Endothelial cell of umbilical vein (primary cell): ENCODE results near the gene CDKN1C. TPM values are rescaled to one million over a fixed set of nuclear protein-coding genes. Genes with fewer than 3 reads are reported as not detected.

Source experiments
- BruUV-seq: library from RNA; stranded (reverse); fragments of 400-500 nt; replicated peaks from 2 replicates; lab custom pipeline; 2021; lab: Mats Ljungman, UMichigan
- CTCF ChIA-PET: fragments of 300-600, 350-600 bp; sonication (Branson Sonifier 250); formaldehyde crosslinking; loops from one replicate; lab custom pipeline; 2021; ENCODE audit warnings: antibody characterized with exemption, inconsistent platforms; lab: Charles Lee
- POLR2A ChIA-PET: fragments of 300-600, 350-600 bp; sonication (Branson Sonifier 250); formaldehyde crosslinking; loops from one replicate; lab custom pipeline; 2021; ENCODE audit warnings: antibody characterized with exemption, inconsistent platforms; lab: Charles Lee
- DNase-seq: peaks from one replicate; pipeline ENCODE4 v3.0.0-alpha.2; 2011; ENCODE audit warnings: low read depth, low spot score
- FAIRE-seq: peaks from 2 replicates; lab custom pipeline; 2011; peaks lifted over from hg19 to GRCh38; lab: Jason Lieb, UNC
- H2AFZ ChIP-seq: 2 replicates; pipeline ENCODE4 v1.6.0; 2012; ENCODE audit warnings: low read depth, low read length, control low read depth, inconsistent platforms
- H3K27ac ChIP-seq: 2 replicates; pipeline ENCODE4 v1.5.1; 2011; ENCODE audit warnings: low read depth, mild to moderate bottlenecking, control low read depth, low read length, moderate library complexity; ENCODE audit not compliant: insufficient read depth
- H3K27me3 ChIP-seq, 2 experiments: 2 replicates each; pipeline versions ENCODE4 v1.6.0 to v1.6.1; 2011; ENCODE audit warnings: low read length in 2 of 2, mixed read lengths in 1 of 2; ENCODE audit not compliant: control insufficient read depth in 2 of 2, insufficient read depth in 2 of 2
- H3K36me3 ChIP-seq, 2 experiments: 2 replicates in 1 of 2; 3 replicates in 1 of 2; pipeline ENCODE4 v1.5.1; 2011; ENCODE audit warnings: low read length in 2 of 2, mild to moderate bottlenecking in 1 of 2, moderate library complexity in 1 of 2; ENCODE audit not compliant: control insufficient read depth in 2 of 2, insufficient read depth in 2 of 2; ENCODE audit errors: extremely low read depth in 1 of 2
- H3K4me1 ChIP-seq: 3 replicates; pipeline ENCODE4 v1.5.1; 2011; ENCODE audit warnings: mild to moderate bottlenecking, low read length; ENCODE audit not compliant: control insufficient read depth, insufficient read depth; ENCODE audit errors: extremely low read depth
- H3K4me2 ChIP-seq: 2 replicates; pipeline ENCODE4 v1.6.1; 2011; ENCODE audit warnings: low read length, control low read depth, mixed read lengths; ENCODE audit not compliant: insufficient read depth
- H3K4me3 ChIP-seq, 3 experiments: fragments of 200-600 bp in 1 of 3; sonication (generic), shearing (Covaris generic) in 1 of 3; replicated peaks in 1 of 3; 2 replicates each; pipeline ENCODE4 v1.5.1; 2011 to 2016; ENCODE audit warnings: control low read depth in 3 of 3, low read length in 3 of 3, mild to moderate bottlenecking in 2 of 3, inconsistent platforms in 1 of 3, low read depth in 1 of 3, moderate library complexity in 1 of 3; ENCODE audit not compliant: insufficient read depth in 1 of 3
- H3K79me2 ChIP-seq: 2 replicates; pipeline ENCODE4 v1.6.0; 2012; ENCODE audit warnings: low read length, inconsistent platforms; ENCODE audit not compliant: control insufficient read depth, insufficient read depth
- H3K9ac ChIP-seq: replicated peaks from 2 replicates; pipeline ENCODE3; 2011; ENCODE audit warnings: low read length, control low read depth; ENCODE audit not compliant: insufficient read depth; ENCODE audit errors: extremely low read depth
- H3K9me1 ChIP-seq: replicated peaks from 3 replicates; pipeline ENCODE4 v1.6.0; 2011; ENCODE audit warnings: mild to moderate bottlenecking, low read length; ENCODE audit not compliant: control insufficient read depth, insufficient read depth; ENCODE audit errors: extremely low read depth
- H3K9me3 ChIP-seq: replicated peaks from 2 replicates; pipeline ENCODE4 v1.5.1; 2012; ENCODE audit warnings: low read length, inconsistent platforms; ENCODE audit not compliant: control insufficient read depth, insufficient read depth
- H4K20me1 ChIP-seq: replicated peaks from 2 replicates; pipeline ENCODE3; 2011; ENCODE audit warnings: mild to moderate bottlenecking, low read length; ENCODE audit not compliant: control insufficient read depth, insufficient read depth; ENCODE audit errors: extremely low read depth
- EZH2 ChIP-seq: IDR thresholded peaks from 2 replicates; pipeline ENCODE4 v1.6.1; 2012; ENCODE audit warnings: borderline replicate concordance, low read depth, mild to moderate bottlenecking, moderate library complexity, low read length, inconsistent platforms; ENCODE audit not compliant: severe bottlenecking
- FOS ChIP-seq: IDR thresholded peaks from 2 replicates; pipeline ENCODE4 v1.6.1; 2011; ENCODE audit warnings: mild to moderate bottlenecking, low read length, moderate library complexity, borderline replicate concordance; ENCODE audit not compliant: insufficient read depth
- GATA2 ChIP-seq: IDR thresholded peaks from 2 replicates; pipeline ENCODE4 v1.7.0; 2011; ENCODE audit warnings: low read depth, mild to moderate bottlenecking, moderate library complexity, mixed read lengths, low read length; ENCODE audit not compliant: insufficient read length, insufficient read depth
- JUN ChIP-seq: IDR thresholded peaks from 2 replicates; pipeline ENCODE4 v1.6.1; 2011; ENCODE audit warnings: borderline replicate concordance, low read depth; ENCODE audit not compliant: insufficient read length, insufficient read depth
- MYC ChIP-seq: IDR thresholded peaks from one replicate; pipeline ENCODE4 v1.6.1; 2011; ENCODE audit warnings: mild to moderate bottlenecking, low read depth, low read length
- POLR2A ChIP-seq: IDR thresholded peaks from 2 replicates; pipeline ENCODE4 v1.6.1; 2012; ENCODE audit warnings: low read depth, mild to moderate bottlenecking, control low read depth, low read length
- POLR2AphosphoS5 ChIP-seq: IDR thresholded peaks from 2 replicates; pipeline ENCODE4 v1.6.1; 2012; ENCODE audit warnings: low read depth, mild to moderate bottlenecking, control low read depth, low read length, moderate library complexity; ENCODE audit not compliant: insufficient read depth
- dilution Hi-C: fragments of 300-500 bp; cut with MboI; formaldehyde crosslinking; loops from one replicate; pipeline ENCODE4 v1.15.0; 2019; ENCODE audit warnings: low sequenced_read_pairs; ENCODE audit not compliant: extremely low pct_ligation_motif_present
- intact Hi-C: fragments of 100-400 bp; cut with micrococcal nuclease; formaldehyde crosslinking; loops from one replicate; pipeline ENCODE4 v1.10.0; 2022
- polyA plus RNA-seq, 4 experiments: library from polyadenylated mRNA; depleted of rRNA in 3 of 4; stranded (reverse) in 3 of 4; unstranded in 1 of 4; fragments of >200 nt; gene quantifications; 2 replicates each; pipeline versions ENCODE4 v1.2.1 to v1.2.3, GENCODE V29; 2011 to 2012; ENCODE audit warnings: missing spikeins in 1 of 4
- total RNA-seq: library from RNA; stranded (reverse); gene quantifications from 2 replicates; pipeline ENCODE4 v1.2.3, GENCODE V29; 2021
- TF ChIP-seq, protein P1 (sequence below), 2 donors: IDR thresholded peaks; 1 replicate in 1 of 2; 2 replicates in 1 of 2; pipeline ENCODE4 v1.5.1; 2011; ENCODE audit warnings: low read length in 2 of 2, mild to moderate bottlenecking in 2 of 2, moderate library complexity in 2 of 2, control low read depth in 1 of 2, inconsistent platforms in 1 of 2, low read depth in 1 of 2; ENCODE audit not compliant: insufficient read depth in 1 of 2; ENCODE audit errors: extremely low read depth in 1 of 2
- TF ChIP-seq, protein P2 (sequence below): IDR thresholded peaks from 2 replicates; pipeline ENCODE4 v1.6.1; 2011; ENCODE audit not compliant: insufficient read depth, insufficient read length

Gene CDKN1C
- total and polyA plus RNA-seq, 2 donors (not counting 3 experiments of a cell fraction or from before 2014, with no cell fraction given), result 4.1 to 9.0 TPM

DNA sequence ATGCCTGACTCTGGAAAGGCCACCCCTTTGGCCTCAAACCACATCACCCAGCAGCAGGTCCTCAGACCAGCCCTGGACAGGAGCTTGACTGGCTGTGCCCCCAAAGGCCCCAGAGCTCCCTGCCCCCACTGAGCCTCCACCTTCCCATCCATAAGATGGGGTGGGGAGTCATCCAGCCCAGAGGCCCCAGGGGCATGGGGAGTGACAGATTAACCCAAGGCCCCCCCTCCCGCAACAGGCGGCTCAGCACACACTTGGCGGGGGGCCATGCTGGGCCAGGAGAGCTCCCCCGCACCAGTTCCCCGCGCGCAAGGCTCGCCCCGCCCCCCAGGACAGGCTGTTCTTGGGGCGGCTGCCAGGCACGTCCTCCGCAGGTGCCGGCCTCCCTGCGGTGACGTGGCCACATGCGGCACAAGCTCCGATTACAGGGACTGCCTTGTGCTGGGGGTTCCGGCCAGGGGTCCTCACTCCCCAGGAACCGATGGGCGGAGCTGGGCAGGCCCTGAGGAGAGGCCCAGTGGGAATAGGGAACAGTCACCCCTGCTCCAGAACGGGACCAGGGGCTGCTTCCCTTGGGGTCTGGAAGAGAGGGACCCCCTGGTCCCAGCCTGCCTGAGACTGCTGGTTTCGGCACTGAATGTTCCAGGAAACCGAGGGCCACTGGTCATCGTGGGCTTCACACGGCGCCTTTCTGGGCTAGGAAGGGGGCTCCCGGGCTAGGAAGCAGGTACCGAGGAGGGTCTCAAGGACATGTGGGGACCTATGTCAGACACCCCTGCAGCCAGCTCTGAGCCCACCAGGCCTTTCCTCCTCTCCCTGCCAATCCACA is 5.1 kb upstream of the CDKN1C start:
- ChIA-PET POLR2A (no interaction called here), CTCF (interaction anchor here (1.6 to 16.2 kb wide), 7 partner anchors 35 to 357 kb away, joined by 3 to 711 read pairs (median 15); partner anchors contain the start of gene PHLDA2)
- H3K27ac ChIP-seq, result no peak overlapping the region
- H3K79me2 ChIP-seq, result no peaks in the 10 kb centered on the region
- TF ChIP-seq FOS, result no peak
- TF ChIP-seq POLR2AphosphoS5, result no peak
- TF ChIP-seq, protein P1, sequence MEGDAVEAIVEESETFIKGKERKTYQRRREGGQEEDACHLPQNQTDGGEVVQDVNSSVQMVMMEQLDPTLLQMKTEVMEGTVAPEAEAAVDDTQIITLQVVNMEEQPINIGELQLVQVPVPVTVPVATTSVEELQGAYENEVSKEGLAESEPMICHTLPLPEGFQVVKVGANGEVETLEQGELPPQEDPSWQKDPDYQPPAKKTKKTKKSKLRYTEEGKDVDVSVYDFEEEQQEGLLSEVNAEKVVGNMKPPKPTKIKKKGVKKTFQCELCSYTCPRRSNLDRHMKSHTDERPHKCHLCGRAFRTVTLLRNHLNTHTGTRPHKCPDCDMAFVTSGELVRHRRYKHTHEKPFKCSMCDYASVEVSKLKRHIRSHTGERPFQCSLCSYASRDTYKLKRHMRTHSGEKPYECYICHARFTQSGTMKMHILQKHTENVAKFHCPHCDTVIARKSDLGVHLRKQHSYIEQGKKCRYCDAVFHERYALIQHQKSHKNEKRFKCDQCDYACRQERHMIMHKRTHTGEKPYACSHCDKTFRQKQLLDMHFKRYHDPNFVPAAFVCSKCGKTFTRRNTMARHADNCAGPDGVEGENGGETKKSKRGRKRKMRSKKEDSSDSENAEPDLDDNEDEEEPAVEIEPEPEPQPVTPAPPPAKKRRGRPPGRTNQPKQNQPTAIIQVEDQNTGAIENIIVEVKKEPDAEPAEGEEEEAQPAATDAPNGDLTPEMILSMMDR (IDR thresholded peaks at IDR 0.05; ENCODE audit: extremely low read depth in 1 of 2, insufficient read depth in 1 of 2, low read depth in 1 of 2, low read length in 2 of 2), result no peak
- TF ChIP-seq MYC, result no peak
- no peak for TF ChIP-seq JUN
- TF ChIP-seq GATA2, result no peak
- TF ChIP-seq, protein P2, sequence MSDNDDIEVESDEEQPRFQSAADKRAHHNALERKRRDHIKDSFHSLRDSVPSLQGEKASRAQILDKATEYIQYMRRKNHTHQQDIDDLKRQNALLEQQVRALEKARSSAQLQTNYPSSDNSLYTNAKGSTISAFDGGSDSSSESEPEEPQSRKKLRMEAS, result no peak
- TF ChIP-seq EZH2, result no peak
- no peak for TF ChIP-seq POLR2A
- H3K9me1 ChIP-seq, result no peaks in the 10 kb centered on the region
- dilution Hi-C loops (no loop called here), intact Hi-C loops (no loop called here)
- H3K27me3 ChIP-seq, result no peaks in the 10 kb centered on the region
- peaks cover 14% of the 10 kb centered on the region for H3K4me1 ChIP-seq
- no peaks in the 10 kb centered on the region for H4K20me1 ChIP-seq
- no peaks in the 10 kb centered on the region for H3K36me3 ChIP-seq
- no peak for DNase-seq
- no peak for FAIRE-seq
- H3K4me3 ChIP-seq, result no peak overlapping the region
- no peaks in the 10 kb centered on the region for H3K9me3 ChIP-seq
- no peak overlapping the region for H3K9ac ChIP-seq
- no peak overlapping the region for H3K4me2 ChIP-seq
- H2AFZ ChIP-seq, result no peak overlapping the region
- BruUV-seq, result no TSS peak
